Smooth muscle cell (in vitro differentiated cells): ENCODE measurements around the gene ADCY1. TPM values are rescaled to one million over a fixed set of nuclear protein-coding genes. Genes with fewer than 3 reads are reported as not detected.

Source experiments
- DNase-seq: peaks from one replicate; lab custom pipeline; 2025; ENCODE audit not compliant: unreplicated experiment; lab: John Stamatoyannopoulos, UW
- H2AFZ ChIP-seq: fragments of 200-600 bp; sonication (generic); 2 replicates; pipeline ENCODE4 v1.6.0; 2016; ENCODE audit warnings: antibody characterized with exemption, low read depth, mild to moderate bottlenecking
- H3F3A ChIP-seq: fragments of 200-600 bp; sonication (generic); 2 replicates; pipeline ENCODE4 v1.6.0; 2017; ENCODE audit warnings: antibody characterized with exemption, low read depth
- H3K27ac ChIP-seq: fragments of 200-600 bp; sonication (generic); 2 replicates; pipeline ENCODE4 v1.5.1; 2016; ENCODE audit warnings: low read depth, mild to moderate bottlenecking
- H3K27me3 ChIP-seq: fragments of 200-600 bp; sonication (generic); 2 replicates; pipeline ENCODE4 v1.6.1; 2016; ENCODE audit warnings: low read depth, mild to moderate bottlenecking
- H3K36me3 ChIP-seq: fragments of 200-600 bp; sonication (generic); 2 replicates; pipeline ENCODE4 v1.5.1; 2016; ENCODE audit warnings: low read depth
- H3K4me1 ChIP-seq: fragments of 200-600 bp; sonication (generic); 2 replicates; pipeline ENCODE4 v1.5.1; 2016; ENCODE audit warnings: low read depth
- H3K4me2 ChIP-seq: fragments of 200-600 bp; sonication (generic); 2 replicates; pipeline ENCODE4 v1.6.0; 2016; ENCODE audit warnings: mild to moderate bottlenecking
- H3K4me3 ChIP-seq: fragments of 200-600 bp; sonication (generic); 2 replicates; pipeline ENCODE4 v1.5.1; 2016; ENCODE audit warnings: mild to moderate bottlenecking
- H3K79me2 ChIP-seq: fragments of 200-600 bp; sonication (generic); 2 replicates; pipeline ENCODE4 v1.6.0; 2016; ENCODE audit warnings: low read depth, mild to moderate bottlenecking
- H3K9ac ChIP-seq: fragments of 200-600 bp; sonication (generic); 2 replicates; pipeline ENCODE4 v1.6.0; 2016; ENCODE audit warnings: low read depth
- H3K9me3 ChIP-seq: fragments of 200-600 bp; sonication (generic); replicated peaks from 2 replicates; pipeline ENCODE4 v1.5.1; 2016; ENCODE audit warnings: low read depth
- H4K20me1 ChIP-seq: fragments of 200-600 bp; sonication (generic); 2 replicates; pipeline ENCODE4 v1.6.0; 2016; ENCODE audit warnings: low read depth
- CTCF ChIP-seq: fragments of 200-600 bp; sonication (generic); IDR thresholded peaks from 2 replicates; pipeline ENCODE4 v1.5.1; 2017; ENCODE audit warnings: borderline replicate concordance, mild to moderate bottlenecking, antibody characterized with exemption; ENCODE audit not compliant: insufficient read depth, poor library complexity, severe bottlenecking
- WGBS: methylation state at CpG from one replicate; pipeline ENCODE4 v1.1.7; 2016; ENCODE audit warnings: low lambda C conversion rate; 5-methylcytosine and 5-hydroxymethylcytosine counted together
- polyA plus RNA-seq: library from polyadenylated mRNA; unstranded; fragments of >200 nt; fragmentation: Nextera tagmentation; extraction: Ambion mirVana; gene quantifications from 2 replicates; pipeline ENCODE4 v1.2.1, GENCODE V29; 2016
- total RNA-seq: library from RNA; depleted of rRNA; stranded (reverse); fragments of >200 nt; gene quantifications from 2 replicates; pipeline ENCODE4 v1.2.3, GENCODE V29; 2014

Gene ADCY1
- total and polyA plus RNA-seq, 2 experiments from 2014 or later, result 0.22 TPM; not detected in 1

- Histone ChIP-seq H2AFZ (no peak overlapping the region), H4K20me1 (no peaks in the 10 kb centered on the region), H3K9ac (no peak overlapping the region), H3K36me3 (no peaks in the 10 kb centered on the region), H3K4me3 (no peak overlapping the region), H3K9me3 (no peaks in the 10 kb centered on the region), H3F3A (no peaks in the 10 kb centered on the region), H3K27ac (no peak overlapping the region), H3K4me1 (no peaks in the 10 kb centered on the region), H3K4me2 (no peak overlapping the region), H3K79me2 (no peaks in the 10 kb centered on the region), H3K27me3 (no peaks in the 10 kb centered on the region)
- 90% methylated on average over 4 of the region's 4 CpGs for WGBS
- no peak for DNase-seq
- no peak for TF ChIP-seq CTCF
These were observed 122.3 kb downstream of the ADCY1 start for GRCh38 chr7:45696476-45696875.

GRCh38 chr7:45697576-45698136 lies 123.5 kb downstream of the ADCY1 start:
- no peak for DNase-seq
- H3K36me3 ChIP-seq, result no peaks in the 10 kb centered on the region
- no peaks in the 10 kb centered on the region for H3F3A ChIP-seq
- H3K27me3 ChIP-seq, result no peaks in the 10 kb centered on the region
- no peak for TF ChIP-seq CTCF
- H3K4me2 ChIP-seq, result no peak overlapping the region
- no peaks in the 10 kb centered on the region for H3K4me1 ChIP-seq
- H3K27ac ChIP-seq, result no peak overlapping the region
- no peaks in the 10 kb centered on the region for H3K79me2 ChIP-seq
- no peak overlapping the region for H2AFZ ChIP-seq
- H3K4me3 ChIP-seq, result no peak overlapping the region
- no peak overlapping the region for H3K9ac ChIP-seq
- H3K9me3 ChIP-seq, result no peaks in the 10 kb centered on the region
- WGBS, result 90% methylated on average over 5 of the region's 5 CpGs
- H4K20me1 ChIP-seq, result no peaks in the 10 kb centered on the region

GRCh38 chr7:45698303-45699014 lies 124.3 kb downstream of the ADCY1 start:
- 93% methylated on average over 6 of the region's 6 CpGs for WGBS
- no peaks in the 10 kb centered on the region for H3F3A ChIP-seq
- H3K27me3 ChIP-seq, result no peaks in the 10 kb centered on the region
- no peak overlapping the region for H2AFZ ChIP-seq
- no peaks in the 10 kb centered on the region for H3K4me1 ChIP-seq
- H3K4me3 ChIP-seq, result no peak overlapping the region
- no peak overlapping the region for H3K4me2 ChIP-seq
- no peaks in the 10 kb centered on the region for H3K9me3 ChIP-seq
- no peaks in the 10 kb centered on the region for H4K20me1 ChIP-seq
- no peaks in the 10 kb centered on the region for H3K36me3 ChIP-seq
- no peak for TF ChIP-seq CTCF
- H3K79me2 ChIP-seq, result no peaks in the 10 kb centered on the region
- DNase-seq, result no peak
- H3K9ac ChIP-seq, result no peak overlapping the region
- no peak overlapping the region for H3K27ac ChIP-seq

- Histone ChIP-seq H3K27ac (no peak overlapping the region), H3K79me2 (no peaks in the 10 kb centered on the region), H4K20me1 (no peaks in the 10 kb centered on the region), H3K9ac (no peak overlapping the region), H3K4me1 (no peaks in the 10 kb centered on the region), H3K27me3 (no peaks in the 10 kb centered on the region), H3K4me2 (no peak overlapping the region), H2AFZ (no peak overlapping the region), H3K4me3 (no peak overlapping the region), H3F3A (no peaks in the 10 kb centered on the region), H3K9me3 (no peaks in the 10 kb centered on the region), H3K36me3 (no peaks in the 10 kb centered on the region)
- TF ChIP-seq CTCF, result no peak
- no peak for DNase-seq
These were observed 124.8 kb downstream of the ADCY1 start for GRCh38 chr7:45699015-45699309.
